Cerebellar nuclear complex (tissue), 1 donor: ENCODE data around the gene CHRND.

Experiments used
- DNase-seq, 2 experiments: peaks; one replicate each; lab custom pipeline; 2025; lab: John Stamatoyannopoulos, UW

Gene CHRND

GRCh38 chr2:232574674-232575403 is 48.9 kb downstream of the CHRND start:
- DNase-seq, result no peak

DNA sequence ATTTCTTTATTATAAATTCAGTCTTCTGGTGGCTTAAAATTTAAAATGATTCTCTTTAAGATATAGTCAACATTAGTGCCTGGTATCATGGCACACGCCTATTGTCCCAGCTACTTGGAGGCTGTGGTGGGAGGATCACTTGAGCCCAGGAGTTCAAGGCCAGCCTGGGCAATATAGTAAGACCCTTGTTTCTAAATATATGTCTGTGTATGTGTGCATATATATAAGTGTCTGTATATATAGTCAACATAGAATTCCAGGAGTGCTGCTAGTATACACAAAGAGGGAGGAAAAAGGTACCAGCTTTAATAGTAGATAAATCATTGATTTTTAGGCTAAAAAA is 49.4 kb downstream of the CHRND start:
- no peak for DNase-seq

- no peak for DNase-seq
Observed at GRCh38 chr2:232576995-232577394, 51.0 kb downstream of the CHRND start.

DNA sequence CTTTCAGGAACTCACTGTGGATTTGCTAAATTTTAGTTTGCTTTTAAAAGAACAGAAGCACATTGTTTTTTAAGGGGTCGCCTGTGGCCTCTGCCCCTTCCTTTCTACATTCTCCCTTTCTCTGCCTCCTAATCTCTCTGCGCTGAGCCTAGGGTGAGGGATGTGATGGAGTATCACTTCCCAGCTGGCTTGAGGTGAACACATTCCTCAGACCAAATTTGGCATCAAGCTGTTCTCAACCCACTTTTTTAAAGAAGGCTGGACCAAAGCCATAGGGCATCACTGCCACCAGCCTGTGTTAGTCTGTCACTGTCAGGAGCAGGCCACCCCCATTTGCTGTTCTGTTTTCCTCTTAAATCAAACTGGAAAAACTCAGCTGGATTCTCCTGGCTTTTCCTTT is 51.9 kb downstream of the CHRND start:
- no peak for DNase-seq

DNA sequence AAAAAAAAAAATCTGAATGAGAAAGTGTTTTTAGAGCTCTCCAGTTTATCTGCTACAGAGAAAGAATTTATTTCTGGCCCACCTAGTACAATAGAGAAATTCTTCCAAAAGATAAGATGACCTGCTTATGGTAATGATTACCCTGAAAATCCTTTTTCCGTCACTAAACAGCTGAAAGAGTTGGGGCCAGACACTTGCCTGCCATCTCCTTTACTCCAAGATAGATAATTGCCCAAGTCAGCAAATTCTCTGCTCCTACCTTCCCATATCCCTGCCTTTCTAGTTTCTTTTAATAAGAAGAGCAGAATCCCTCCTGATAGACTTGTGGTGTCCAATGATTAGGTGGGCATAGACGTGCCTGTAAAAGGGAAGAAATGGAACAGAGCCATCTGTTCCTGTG is 52.7 kb downstream of the CHRND start:
- DNase-seq, result no peak

DNA sequence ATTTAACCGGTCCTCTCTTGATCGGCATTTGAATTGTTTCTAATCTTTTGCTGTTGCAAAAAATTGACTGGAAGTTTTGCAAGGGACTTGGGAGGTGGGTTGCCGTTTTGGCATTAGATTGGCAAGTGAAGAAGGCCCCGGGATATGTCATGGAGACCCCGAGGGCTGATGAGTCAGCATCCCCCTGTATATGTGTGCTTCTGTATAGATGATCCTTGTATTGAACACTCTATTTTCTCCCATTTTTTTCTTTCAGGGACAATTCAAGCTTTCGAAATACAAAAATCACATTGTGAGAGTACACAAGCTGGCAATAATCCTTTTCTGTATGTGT is 54.7 kb downstream of the CHRND start:
- DNase-seq, result no peak

GRCh38 chr2:232581725-232582124 is 55.8 kb downstream of the CHRND start:
- no peak for DNase-seq

DNA sequence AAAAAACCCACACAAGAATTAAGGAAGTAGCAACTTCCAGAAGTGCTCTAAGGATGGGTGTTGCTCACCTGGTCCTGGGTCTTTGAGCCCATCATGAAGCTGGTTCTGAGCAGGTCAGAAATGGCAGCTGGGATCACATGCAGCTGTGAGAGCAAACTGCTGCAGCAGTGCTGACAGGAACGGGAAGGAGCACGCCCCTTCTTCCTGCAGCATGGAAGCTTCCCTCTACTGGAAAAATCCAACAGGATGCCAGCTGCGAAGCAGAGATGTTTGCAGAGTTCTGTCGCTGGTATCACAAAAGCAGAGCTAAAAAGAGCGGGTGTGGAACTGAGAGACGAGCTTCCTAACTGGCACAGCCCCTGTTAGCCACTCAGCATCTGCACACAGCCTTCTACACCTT is 58.3 kb downstream of the CHRND start:
- DNase-seq, result no peak
